WTC11 (cell line): ENCODE measurements around the gene UBAC2. TPM values are rescaled to one million over a fixed set of nuclear protein-coding genes. Genes with fewer than 3 reads are reported as not detected.
A peak's percentile ranks its signal among the peaks of the same experiment; 100 is the strongest.
"Not testable (repeated sequence)": the region's sequence is repeated elsewhere in the genome, so short reads cannot be mapped to it uniquely, and the experiment has no call there.

Source experiments
- ATAC-seq: fragments of 200-7000 bp; cut with Tn5 transposase; 2 replicates; pipeline ENCODE4 v1.10.0; 2021; ENCODE audit warnings: mild to moderate bottlenecking, moderate library complexity
- CTCF ChIA-PET: fragments of 300-600 bp; sonication (Branson Sonifier 250); formaldehyde crosslinking; loops from one replicate; lab custom pipeline; 2021; ENCODE audit warnings: antibody characterized with exemption; lab: Charles Lee
- POLR2A ChIA-PET: fragments of 350-600 bp; sonication (Branson Sonifier 250); formaldehyde crosslinking; loops from one replicate; lab custom pipeline; 2021; ENCODE audit warnings: antibody characterized with exemption; lab: Charles Lee
- DNase-seq: peaks from one replicate; pipeline ENCODE4 v3.0.0; 2021; ENCODE audit warnings: low spot score
- H3K27ac Mint-ChIP-seq: 2 replicates; pipeline ENCODE4 v1.8.0; 2021; ENCODE audit warnings: mixed read lengths
- H3K27me3 Mint-ChIP-seq: 2 replicates; pipeline ENCODE4 v1.8.0; 2021; ENCODE audit warnings: low read depth, mild to moderate bottlenecking, moderate library complexity, mixed read lengths
- H3K36me3 Mint-ChIP-seq: 2 replicates; pipeline ENCODE4 v1.8.0; 2021; ENCODE audit warnings: mixed read lengths
- H3K4me1 Mint-ChIP-seq: 2 replicates; pipeline ENCODE4 v1.8.0; 2022; ENCODE audit warnings: mixed read lengths
- H3K4me3 Mint-ChIP-seq: 2 replicates; pipeline ENCODE4 v1.8.0; 2021; ENCODE audit warnings: mild to moderate bottlenecking, moderate library complexity, mixed read lengths
- H3K9me3 Mint-ChIP-seq: 2 replicates; pipeline ENCODE4 v1.8.0; 2021; ENCODE audit warnings: mixed read lengths
- AFF4 ChIP-seq: sonication (generic); formaldehyde crosslinking; IDR thresholded peaks from 2 replicates; pipeline ENCODE4 v1.8.1; 2023; ENCODE audit warnings: mild to moderate bottlenecking, missing genetic modification reagents, borderline replicate concordance
- AR ChIP-seq: fragments of 250-450 bp; sonication (Bioruptor Pico); IDR thresholded peaks from 2 replicates; pipeline ENCODE4 v1.9.0; 2021; ENCODE audit warnings: mild to moderate bottlenecking
- ARID4B ChIP-seq: sonication (generic); formaldehyde crosslinking; IDR thresholded peaks from 2 replicates; pipeline ENCODE4 v1.8.0; 2023; ENCODE audit warnings: missing genetic modification reagents, mild to moderate bottlenecking, borderline replicate concordance
- FOXJ3 ChIP-seq: sonication (generic); formaldehyde crosslinking; IDR thresholded peaks from 2 replicates; pipeline ENCODE4 v1.9.0; 2021; ENCODE audit warnings: missing genetic modification reagents, mild to moderate bottlenecking, borderline replicate concordance
- FOXP4 ChIP-seq: sonication (generic); formaldehyde crosslinking; IDR thresholded peaks from 2 replicates; pipeline ENCODE4 v1.8.0; 2022; ENCODE audit warnings: mild to moderate bottlenecking, missing genetic modification reagents
- HMGA2 ChIP-seq: fragments of 250-450 bp; sonication (Bioruptor Pico); IDR thresholded peaks from 2 replicates; pipeline ENCODE4 v1.4.0; 2021; ENCODE audit warnings: mild to moderate bottlenecking, moderate library complexity
- IRF2 ChIP-seq: sonication (generic); formaldehyde crosslinking; IDR thresholded peaks from 2 replicates; pipeline ENCODE4 v1.8.0; 2022; ENCODE audit warnings: low read depth, missing genetic modification reagents, borderline replicate concordance
- JAZF1 ChIP-seq: fragments of 250-450 bp; sonication (Bioruptor Pico); IDR thresholded peaks from 2 replicates; pipeline ENCODE4 v1.9.0; 2021; ENCODE audit warnings: moderate library complexity, mild to moderate bottlenecking, inconsistent platforms
- KAT7 ChIP-seq: sonication (generic); formaldehyde crosslinking; IDR thresholded peaks from 2 replicates; pipeline ENCODE4 v1.8.1; 2023; ENCODE audit warnings: missing genetic modification reagents, mild to moderate bottlenecking, borderline replicate concordance
- MXD4 ChIP-seq: fragments of 250-450 bp; sonication (Bioruptor Pico); IDR thresholded peaks from 2 replicates; pipeline ENCODE4 v1.8.0; 2021; ENCODE audit warnings: mild to moderate bottlenecking, moderate library complexity, borderline replicate concordance
- RORB ChIP-seq: fragments of 250-450 bp; sonication (Bioruptor Pico); IDR thresholded peaks from 2 replicates; pipeline ENCODE4 v1.9.0; 2021; ENCODE audit warnings: mild to moderate bottlenecking
- TEAD1 ChIP-seq: sonication (generic); formaldehyde crosslinking; IDR thresholded peaks from 2 replicates; pipeline ENCODE4 v1.8.0; 2022; ENCODE audit warnings: mild to moderate bottlenecking, missing genetic modification reagents
- ZBTB43 ChIP-seq: sonication (generic); formaldehyde crosslinking; IDR thresholded peaks from 2 replicates; pipeline ENCODE4 v1.8.1; 2023; ENCODE audit warnings: mild to moderate bottlenecking, missing genetic modification reagents
- ZNF317 ChIP-seq: sonication (generic); formaldehyde crosslinking; IDR thresholded peaks from 2 replicates; pipeline ENCODE4 v1.8.1; 2023; ENCODE audit warnings: low read depth, mild to moderate bottlenecking, moderate library complexity, missing genetic modification reagents, borderline replicate concordance
- total RNA-seq: library from RNA; stranded (reverse); gene quantifications from 3 replicates; pipeline ENCODE4 v1.2.3, GENCODE V29; 2021

UBAC2 gene
- total RNA-seq, 1 experiment from 2014 or later: 64.7 TPM

- ATAC-seq, H3K36me3 Mint-ChIP-seq, H3K27me3 Mint-ChIP-seq, POLR2A ChIA-PET, H3K9me3 Mint-ChIP-seq, CTCF ChIA-PET, DNase-seq, H3K4me3 Mint-ChIP-seq, H3K27ac Mint-ChIP-seq: not testable (repeated sequence)
- peaks cover 41% of the 10 kb centered on the region for H3K4me1 Mint-ChIP-seq
These were observed 10.0 kb downstream of the UBAC2 start for GRCh38 chr13:99210627-99211026.

- DNase-seq (no peak), ATAC-seq (no peak)
- Mint-ChIP-seq H3K4me1 (peaks cover 39% of the 10 kb centered on the region), H3K27ac (peak overlapping the region; percentile 11; the same call in 1 of the 2 replicates), H3K36me3 (no peaks in the 10 kb centered on the region), H3K4me3 (no peak overlapping the region), H3K9me3 (no peaks in the 10 kb centered on the region), H3K27me3 (no peaks in the 10 kb centered on the region)
- TF ChIP-seq ZNF317 (CRISPR knock-in tag) (no peak), ZBTB43 (CRISPR knock-in tag) (no peak), FOXJ3 (CRISPR knock-in tag) (no peak), TEAD1 (no peak), AFF4 (no peak), JAZF1 (CRISPR knock-in tag) (no peak), IRF2 (CRISPR knock-in tag) (no peak)
- POLR2A ChIA-PET: no interaction called here
- CTCF ChIA-PET: interaction anchor here (1.2 kb wide), 1 partner anchor 54 kb away, joined by 3 read pairs; no protein-coding TSS in a partner anchor
These were observed 10.9 kb downstream of the UBAC2 start for GRCh38 chr13:99211421-99212035.

- no peaks in the 10 kb centered on the region for H3K36me3 Mint-ChIP-seq
- ATAC-seq (peak; percentile 60), DNase-seq (no peak)
- ChIA-PET POLR2A (no interaction called here), CTCF (interaction anchor here (0.8 to 1.9 kb wide), 3 partner anchors 37 to 173 kb away, joined by 3 to 10 read pairs (median 4); no protein-coding TSS in a partner anchor)
- H3K4me3 Mint-ChIP-seq: no peak overlapping the region; the same call in 1 of the 2 replicates
- no peaks in the 10 kb centered on the region for H3K27me3 Mint-ChIP-seq
- peak overlapping the region; percentile 71 for H3K27ac Mint-ChIP-seq
- peaks cover 45% of the 10 kb centered on the region for H3K4me1 Mint-ChIP-seq
- H3K9me3 Mint-ChIP-seq: no peaks in the 10 kb centered on the region
- no peak for TF ChIP-seq KAT7 (CRISPR knock-in tag)
- no peak for TF ChIP-seq RORB (CRISPR knock-in tag)
- no peak for TF ChIP-seq HMGA2 (CRISPR knock-in tag)
- no peak for TF ChIP-seq ARID4B (CRISPR knock-in tag)
- TF ChIP-seq FOXP4 (CRISPR knock-in tag): no peak
- no peak for TF ChIP-seq AR
- TF ChIP-seq MXD4 (CRISPR knock-in tag): no peak
These were observed 13.6 kb downstream of the UBAC2 start for GRCh38 chr13:99214232-99214631.
